ENCODE measurements around the gene FLOT1. TPM values are rescaled to one million over a fixed set of nuclear protein-coding genes. Genes with fewer than 3 reads are reported as not detected.

The FLOT1 gene
- total RNA-seq, 2 donors from 2014 or later: 121 to 141 TPM

DNA sequence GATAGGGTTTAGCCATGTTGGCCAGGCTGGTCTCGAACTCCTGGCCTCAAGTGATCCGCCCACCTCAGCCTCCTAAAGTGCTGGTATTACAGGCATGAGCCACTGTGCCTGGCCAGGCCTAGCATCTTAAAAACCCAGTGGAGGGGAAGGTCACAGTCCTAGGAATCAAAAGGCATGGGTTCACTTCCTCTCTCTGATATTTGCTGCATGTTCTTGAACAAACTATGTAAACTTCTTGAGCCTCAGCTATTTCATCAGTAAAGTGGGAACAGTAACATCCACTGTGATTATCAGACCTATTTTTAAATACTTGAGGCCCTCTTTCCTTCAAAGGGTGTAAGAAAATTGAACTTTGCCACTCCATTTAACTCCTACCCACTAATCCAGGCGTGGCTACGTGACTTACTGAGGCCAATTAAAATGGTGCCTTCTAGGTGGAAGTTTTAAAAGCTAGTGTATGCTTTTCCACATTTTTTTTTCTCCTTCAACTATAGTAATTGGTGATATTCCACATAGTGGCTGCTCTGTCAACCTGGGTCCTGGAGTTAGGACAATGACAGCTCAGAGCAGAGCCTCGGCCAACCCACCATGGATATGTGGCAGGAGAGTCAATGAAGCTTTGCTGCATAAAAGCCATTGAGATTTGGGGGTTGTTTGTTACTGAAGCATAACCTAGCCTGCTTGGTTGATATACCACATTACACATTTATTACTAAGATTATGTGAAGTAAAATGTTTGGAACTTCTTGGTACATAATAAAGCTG, 34.1 kb upstream of the FLOT1 start:
- Histone ChIP-seq H3K27ac (ENCODE audit: low read depth, low read length) (no peak overlapping the region), H3K9ac (ENCODE audit: extremely low read depth, low read length, poor library complexity, severe bottlenecking) (no peak overlapping the region), H3K4me3 (ENCODE audit: low read length) (no peak overlapping the region), H3K4me1 (ENCODE audit: control insufficient read depth, insufficient read depth, low read length) (no peaks in the 10 kb centered on the region), H3K9me3 (ENCODE audit: control insufficient read depth, low read length) (peaks cover 8% of the 10 kb centered on the region), H3K36me3 (ENCODE audit: control insufficient read depth, insufficient read depth, low read length) (no peaks in the 10 kb centered on the region), H3K27me3 (ENCODE audit: control insufficient read depth, insufficient read depth, low read length, poor library complexity, severe bottlenecking) (no peaks in the 10 kb centered on the region)
- TF ChIP-seq, protein P1, sequence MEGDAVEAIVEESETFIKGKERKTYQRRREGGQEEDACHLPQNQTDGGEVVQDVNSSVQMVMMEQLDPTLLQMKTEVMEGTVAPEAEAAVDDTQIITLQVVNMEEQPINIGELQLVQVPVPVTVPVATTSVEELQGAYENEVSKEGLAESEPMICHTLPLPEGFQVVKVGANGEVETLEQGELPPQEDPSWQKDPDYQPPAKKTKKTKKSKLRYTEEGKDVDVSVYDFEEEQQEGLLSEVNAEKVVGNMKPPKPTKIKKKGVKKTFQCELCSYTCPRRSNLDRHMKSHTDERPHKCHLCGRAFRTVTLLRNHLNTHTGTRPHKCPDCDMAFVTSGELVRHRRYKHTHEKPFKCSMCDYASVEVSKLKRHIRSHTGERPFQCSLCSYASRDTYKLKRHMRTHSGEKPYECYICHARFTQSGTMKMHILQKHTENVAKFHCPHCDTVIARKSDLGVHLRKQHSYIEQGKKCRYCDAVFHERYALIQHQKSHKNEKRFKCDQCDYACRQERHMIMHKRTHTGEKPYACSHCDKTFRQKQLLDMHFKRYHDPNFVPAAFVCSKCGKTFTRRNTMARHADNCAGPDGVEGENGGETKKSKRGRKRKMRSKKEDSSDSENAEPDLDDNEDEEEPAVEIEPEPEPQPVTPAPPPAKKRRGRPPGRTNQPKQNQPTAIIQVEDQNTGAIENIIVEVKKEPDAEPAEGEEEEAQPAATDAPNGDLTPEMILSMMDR (conservative IDR thresholded peaks at IDR 0.05): no peak
- H3K4me1 Mint-ChIP-seq: peaks cover 12% of the 10 kb centered on the region
- no peak overlapping the region for H3K27ac Mint-ChIP-seq
- H3K9me3 Mint-ChIP-seq: peaks cover 13% of the 10 kb centered on the region
- no peaks in the 10 kb centered on the region for H3K27me3 Mint-ChIP-seq (ENCODE audit: insufficient read depth)
- no peak for DNase-seq
- H3K36me3 Mint-ChIP-seq (ENCODE audit: low read depth): no peaks in the 10 kb centered on the region
- no peak overlapping the region for H3K4me3 Mint-ChIP-seq
- WGBS, 2 experiments (ENCODE audit: insufficient coverage in 1 of 2, insufficient read length in 1 of 2): 96 to 100% methylated on average over 2 to 4 of the region's 5 CpGs

DNA sequence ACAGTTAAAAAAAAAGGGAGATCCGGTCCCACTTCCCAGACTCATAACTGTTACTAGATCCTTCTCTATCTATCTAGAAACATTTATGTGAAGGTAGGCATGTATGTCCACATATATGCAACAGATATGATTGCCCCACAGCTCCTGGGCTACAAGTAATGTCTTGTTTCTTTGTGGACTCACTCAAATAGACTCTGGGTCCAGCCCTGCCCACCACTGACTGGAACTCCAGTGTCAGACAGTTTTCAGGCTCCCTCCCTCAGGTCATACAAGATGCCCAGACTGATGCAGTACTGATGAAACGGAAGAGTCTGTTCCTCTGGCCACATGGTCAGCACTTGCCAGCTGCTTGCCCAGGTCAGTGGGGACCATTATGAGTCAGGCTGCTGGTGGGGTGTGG, 32.6 kb upstream of the FLOT1 start:
- H3K9me3 ChIP-seq (ENCODE audit: control insufficient read depth, low read length): no peaks in the 10 kb centered on the region
- H3K27me3 Mint-ChIP-seq (ENCODE audit: insufficient read depth): no peaks in the 10 kb centered on the region
- DNase-seq: no peak
- WGBS, 2 experiments (ENCODE audit: insufficient coverage in 1 of 2, insufficient read length in 1 of 2): 92 to 100% methylated on average over 1 of the region's 2 CpGs
- H3K9me3 Mint-ChIP-seq: peaks cover 4% of the 10 kb centered on the region
- no peaks in the 10 kb centered on the region for H3K36me3 ChIP-seq (ENCODE audit: control insufficient read depth, insufficient read depth, low read length)
- no peaks in the 10 kb centered on the region for H3K36me3 Mint-ChIP-seq (ENCODE audit: low read depth)
- H3K4me1 Mint-ChIP-seq: peaks cover 13% of the 10 kb centered on the region
- no peak overlapping the region for H3K4me3 Mint-ChIP-seq
- H3K4me3 ChIP-seq (ENCODE audit: low read length): no peak overlapping the region
- H3K27me3 ChIP-seq (ENCODE audit: control insufficient read depth, insufficient read depth, low read length, poor library complexity, severe bottlenecking): no peaks in the 10 kb centered on the region
- no peak overlapping the region for H3K9ac ChIP-seq (ENCODE audit: extremely low read depth, low read length, poor library complexity, severe bottlenecking)
- H3K4me1 ChIP-seq (ENCODE audit: control insufficient read depth, insufficient read depth, low read length): no peaks in the 10 kb centered on the region
- H3K27ac Mint-ChIP-seq: no peak overlapping the region
- TF ChIP-seq, protein P1 (conservative IDR thresholded peaks at IDR 0.05): no peak
- no peak overlapping the region for H3K27ac ChIP-seq (ENCODE audit: low read depth, low read length)

GRCh38 chr6:30774701-30775100, 32.2 kb upstream of the FLOT1 start:
- Mint-ChIP-seq H3K4me3 (no peak overlapping the region), H3K27ac (no peak overlapping the region), H3K9me3 (peaks cover under 1% of the 10 kb centered on the region), H3K36me3 (ENCODE audit: low read depth) (no peaks in the 10 kb centered on the region), H3K27me3 (ENCODE audit: insufficient read depth) (no peaks in the 10 kb centered on the region), H3K4me1 (peaks cover 17% of the 10 kb centered on the region)
- Histone ChIP-seq H3K27ac (ENCODE audit: low read depth, low read length) (no peak overlapping the region), H3K4me3 (ENCODE audit: low read length) (no peak overlapping the region), H3K36me3 (ENCODE audit: control insufficient read depth, insufficient read depth, low read length) (no peaks in the 10 kb centered on the region), H3K9me3 (ENCODE audit: control insufficient read depth, low read length) (no peaks in the 10 kb centered on the region), H3K4me1 (ENCODE audit: control insufficient read depth, insufficient read depth, low read length) (peaks cover 3% of the 10 kb centered on the region), H3K9ac (ENCODE audit: extremely low read depth, low read length, poor library complexity, severe bottlenecking) (no peak overlapping the region), H3K27me3 (ENCODE audit: control insufficient read depth, insufficient read depth, low read length, poor library complexity, severe bottlenecking) (no peaks in the 10 kb centered on the region)
- no peak for DNase-seq
- TF ChIP-seq, protein P1 (conservative IDR thresholded peaks at IDR 0.05): no peak
- 95 to 100% methylated on average over 2 to 8 of the region's 8 CpGs for WGBS, 2 experiments (ENCODE audit: insufficient coverage in 1 of 2, insufficient read length in 1 of 2)
